OCI-LY7 (cell line): ENCODE measurements around the gene PDSS2.

ENCODE experiments used
- EZH2phosphoT487 ChIP-seq: fragments of 200-600 bp; sonication (generic); IDR thresholded peaks from 2 replicates; pipeline ENCODE4 v1.6.1; 2018; ENCODE audit warnings: low read depth, borderline replicate concordance, mild to moderate bottlenecking, mixed run types, antibody characterized with exemption, low read length, moderate library complexity, mixed read lengths
- TF ChIP-seq, protein P1 (sequence below): fragments of 200-600 bp; sonication (generic); conservative IDR thresholded peaks from 2 replicates; pipeline ENCODE4 v1.5.1; 2014; ENCODE audit warnings: mild to moderate bottlenecking, antibody characterized with exemption, low read length, moderate library complexity, mixed read lengths

DNA sequence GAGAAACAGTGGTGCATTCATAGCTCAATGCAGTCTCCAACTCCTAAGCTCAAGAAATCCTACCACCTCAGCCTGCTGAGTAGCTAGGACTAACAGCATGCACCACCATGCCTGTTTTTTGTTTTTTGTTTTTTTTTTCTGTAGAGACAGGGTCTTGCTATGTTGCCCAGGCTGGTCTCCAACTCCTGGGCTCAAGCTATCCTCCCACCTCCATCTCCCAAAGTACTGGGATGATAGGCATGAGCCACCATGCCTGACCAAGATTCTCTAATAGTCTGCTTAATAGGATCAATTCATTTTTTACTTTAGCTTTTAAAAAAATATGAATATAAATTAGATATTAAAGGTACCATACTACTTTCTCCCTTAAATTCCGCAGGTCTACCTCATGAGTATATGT lies 191.7 kb downstream of the PDSS2 start:
- TF ChIP-seq, protein P1, sequence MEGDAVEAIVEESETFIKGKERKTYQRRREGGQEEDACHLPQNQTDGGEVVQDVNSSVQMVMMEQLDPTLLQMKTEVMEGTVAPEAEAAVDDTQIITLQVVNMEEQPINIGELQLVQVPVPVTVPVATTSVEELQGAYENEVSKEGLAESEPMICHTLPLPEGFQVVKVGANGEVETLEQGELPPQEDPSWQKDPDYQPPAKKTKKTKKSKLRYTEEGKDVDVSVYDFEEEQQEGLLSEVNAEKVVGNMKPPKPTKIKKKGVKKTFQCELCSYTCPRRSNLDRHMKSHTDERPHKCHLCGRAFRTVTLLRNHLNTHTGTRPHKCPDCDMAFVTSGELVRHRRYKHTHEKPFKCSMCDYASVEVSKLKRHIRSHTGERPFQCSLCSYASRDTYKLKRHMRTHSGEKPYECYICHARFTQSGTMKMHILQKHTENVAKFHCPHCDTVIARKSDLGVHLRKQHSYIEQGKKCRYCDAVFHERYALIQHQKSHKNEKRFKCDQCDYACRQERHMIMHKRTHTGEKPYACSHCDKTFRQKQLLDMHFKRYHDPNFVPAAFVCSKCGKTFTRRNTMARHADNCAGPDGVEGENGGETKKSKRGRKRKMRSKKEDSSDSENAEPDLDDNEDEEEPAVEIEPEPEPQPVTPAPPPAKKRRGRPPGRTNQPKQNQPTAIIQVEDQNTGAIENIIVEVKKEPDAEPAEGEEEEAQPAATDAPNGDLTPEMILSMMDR, result no peak
- no peak for TF ChIP-seq EZH2phosphoT487
